AG09309 (cell line): Measurements from ENCODE around the gene MYH3.

Source experiments
- DNase-seq: peaks from one replicate; pipeline ENCODE4 v3.0.0-alpha.2; 2010; ENCODE audit warnings: low read depth
- H3K4me3 ChIP-seq: 2 replicates; pipeline ENCODE4 v1.5.1; 2011; ENCODE audit warnings: mild to moderate bottlenecking, low read depth, low read length, moderate library complexity; ENCODE audit not compliant: control insufficient read depth
- TF ChIP-seq, protein P1 (sequence below): IDR thresholded peaks from 2 replicates; pipeline ENCODE4 v1.5.1; 2011; ENCODE audit warnings: mild to moderate bottlenecking, low read depth, low read length, inconsistent platforms; ENCODE audit not compliant: insufficient read depth, control insufficient read depth; ENCODE audit errors: missing control alignments

Gene MYH3

GRCh38 chr17:10687499-10687898, 30.4 kb upstream of the MYH3 start:
- DNase-seq: no peak

DNA sequence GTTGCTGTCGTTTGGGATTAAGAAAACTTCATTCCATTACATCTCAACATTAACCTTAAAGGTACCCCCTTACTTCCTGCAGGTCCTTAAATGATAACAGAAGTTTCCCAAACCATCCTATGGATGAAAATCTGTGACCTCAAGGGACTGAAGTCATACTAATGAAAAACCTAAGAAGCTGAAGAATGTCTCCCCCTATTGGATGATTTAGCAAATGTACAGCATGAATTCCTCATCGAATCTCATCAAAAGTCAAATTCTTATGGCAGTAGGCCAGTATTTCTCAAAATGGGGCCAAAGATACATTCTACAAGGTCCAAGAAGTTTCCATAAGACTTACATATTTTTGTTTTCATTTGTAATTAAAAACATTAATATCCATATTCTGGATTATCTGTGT, 26.7 kb upstream of the MYH3 start:
- DNase-seq: peak; percentile 28
- TF ChIP-seq, protein P1, sequence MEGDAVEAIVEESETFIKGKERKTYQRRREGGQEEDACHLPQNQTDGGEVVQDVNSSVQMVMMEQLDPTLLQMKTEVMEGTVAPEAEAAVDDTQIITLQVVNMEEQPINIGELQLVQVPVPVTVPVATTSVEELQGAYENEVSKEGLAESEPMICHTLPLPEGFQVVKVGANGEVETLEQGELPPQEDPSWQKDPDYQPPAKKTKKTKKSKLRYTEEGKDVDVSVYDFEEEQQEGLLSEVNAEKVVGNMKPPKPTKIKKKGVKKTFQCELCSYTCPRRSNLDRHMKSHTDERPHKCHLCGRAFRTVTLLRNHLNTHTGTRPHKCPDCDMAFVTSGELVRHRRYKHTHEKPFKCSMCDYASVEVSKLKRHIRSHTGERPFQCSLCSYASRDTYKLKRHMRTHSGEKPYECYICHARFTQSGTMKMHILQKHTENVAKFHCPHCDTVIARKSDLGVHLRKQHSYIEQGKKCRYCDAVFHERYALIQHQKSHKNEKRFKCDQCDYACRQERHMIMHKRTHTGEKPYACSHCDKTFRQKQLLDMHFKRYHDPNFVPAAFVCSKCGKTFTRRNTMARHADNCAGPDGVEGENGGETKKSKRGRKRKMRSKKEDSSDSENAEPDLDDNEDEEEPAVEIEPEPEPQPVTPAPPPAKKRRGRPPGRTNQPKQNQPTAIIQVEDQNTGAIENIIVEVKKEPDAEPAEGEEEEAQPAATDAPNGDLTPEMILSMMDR: peak; percentile 58
- no peak overlapping the region for H3K4me3 ChIP-seq

More at GRCh38 chr17:10687499-10687898, 30.4 kb upstream of the MYH3 start:
- TF ChIP-seq, protein P1: no peak
- no peak overlapping the region for H3K4me3 ChIP-seq

DNA sequence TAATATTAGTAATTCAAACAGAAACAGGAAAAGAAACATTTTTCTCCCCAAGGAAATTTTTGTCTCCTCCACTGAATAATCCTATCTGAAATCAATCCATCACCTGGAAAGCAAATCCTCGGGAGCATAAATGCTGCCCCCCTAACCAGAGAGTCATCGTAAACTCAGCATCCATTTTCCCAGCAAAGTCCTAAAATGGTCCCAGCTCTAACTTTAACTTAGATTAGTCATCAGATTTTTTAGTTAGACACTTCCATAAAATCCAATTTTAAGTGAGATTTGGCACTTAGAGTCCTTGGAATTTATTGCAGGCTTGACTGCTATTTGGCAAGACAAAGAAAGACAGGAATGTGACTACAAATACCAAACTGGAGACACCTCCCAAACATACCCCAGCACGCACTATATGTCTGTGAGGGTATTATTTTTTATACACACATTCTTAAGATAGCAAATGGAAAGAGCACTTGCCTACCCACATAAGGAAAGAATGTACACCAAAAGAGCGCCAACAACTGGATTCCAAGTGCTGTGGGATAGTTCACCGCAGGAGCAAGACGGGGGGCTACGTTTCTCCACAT, 24.8 kb upstream of the MYH3 start:
- TF ChIP-seq, protein P1: no peak
- peak; percentile 89 for DNase-seq
- no peak overlapping the region for H3K4me3 ChIP-seq

DNA sequence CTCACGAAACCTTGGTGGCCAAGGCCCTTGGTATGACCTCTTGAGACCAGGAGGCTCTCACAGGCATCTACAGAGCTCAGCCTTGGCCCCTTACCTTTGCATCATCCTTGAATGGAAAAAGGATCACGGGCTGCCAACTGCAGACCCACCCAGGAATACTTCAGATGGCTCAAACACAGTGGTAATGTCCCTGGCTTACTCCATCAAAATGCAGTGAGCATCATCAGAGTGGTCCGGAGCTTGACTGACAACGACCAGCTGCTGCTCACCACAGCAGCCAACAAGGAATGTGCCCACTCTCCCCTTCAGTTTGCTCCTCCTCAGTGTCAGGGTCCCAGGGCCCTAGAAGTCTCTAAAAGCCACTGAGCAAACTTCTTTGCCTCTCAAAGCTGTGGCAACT, 17.6 kb upstream of the MYH3 start:
- no peak overlapping the region for H3K4me3 ChIP-seq
- TF ChIP-seq, protein P1: no peak
- no peak for DNase-seq

- TF ChIP-seq, protein P1: no peak
- no peak overlapping the region for H3K4me3 ChIP-seq
- DNase-seq: no peak
These were observed 16.2 kb upstream of the MYH3 start for GRCh38 chr17:10673312-10673711.

- peak; percentile 50 for DNase-seq
- TF ChIP-seq, protein P1: no peak
- no peak overlapping the region for H3K4me3 ChIP-seq
These were observed 11.7 kb upstream of the MYH3 start for GRCh38 chr17:10668775-10669174.
